HEK293 (cell line): Measurements from ENCODE around the gene TNFAIP1.
A peak's percentile ranks its signal among the peaks of the same experiment; 100 is the strongest.

Source experiments
- GFI1B ChIP-seq: fragments of 450-650 bp; formaldehyde crosslinking; IDR thresholded peaks from 2 replicates; pipeline ENCODE4 v1.5.1; 2016; ENCODE audit warnings: missing biosample characterization, missing genetic modification characterization
- INSM2 ChIP-seq: fragments of 450-650 bp; formaldehyde crosslinking; IDR thresholded peaks from 2 replicates; pipeline ENCODE4 v1.5.1; 2016; ENCODE audit warnings: missing biosample characterization, missing genetic modification characterization
- OSR2 ChIP-seq: fragments of 450-650 bp; formaldehyde crosslinking; IDR thresholded peaks from 2 replicates; pipeline ENCODE4 v1.5.1; 2016; ENCODE audit warnings: missing biosample characterization, missing genetic modification characterization
- SETDB1 ChIP-seq: IDR thresholded peaks from one replicate; pipeline ENCODE4 v1.6.1; 2017; ENCODE audit warnings: mild to moderate bottlenecking, low read length, moderate library complexity, mixed read lengths; ENCODE audit not compliant: insufficient read length
- SP3 ChIP-seq: fragments of 450-650 bp; formaldehyde crosslinking; IDR thresholded peaks from 2 replicates; pipeline ENCODE4 v1.5.1; 2016; ENCODE audit warnings: missing biosample characterization, missing genetic modification characterization
- TRIM28 ChIP-seq: IDR thresholded peaks from 2 replicates; pipeline ENCODE4 v1.6.1; 2011; ENCODE audit warnings: low read length, control low read depth, borderline replicate concordance
- ZBTB48 ChIP-seq: fragments of 450-650 bp; formaldehyde crosslinking; IDR thresholded peaks from 2 replicates; pipeline ENCODE4 v1.5.1; 2016; ENCODE audit warnings: missing biosample characterization, missing genetic modification characterization
- ZBTB6 ChIP-seq: fragments of 450-650 bp; formaldehyde crosslinking; IDR thresholded peaks from 2 replicates; pipeline ENCODE4 v1.5.1; 2017; ENCODE audit warnings: missing biosample characterization, missing genetic modification characterization
- ZIC2 ChIP-seq: fragments of 450-650 bp; formaldehyde crosslinking; IDR thresholded peaks from 2 replicates; pipeline ENCODE4 v1.5.1; 2016; ENCODE audit warnings: missing biosample characterization, missing genetic modification characterization
- ZNF112 ChIP-seq: fragments of 450-650 bp; formaldehyde crosslinking; IDR thresholded peaks from 2 replicates; pipeline ENCODE4 v1.5.0; 2017; ENCODE audit warnings: missing biosample characterization, missing genetic modification characterization
- ZNF133 ChIP-seq: fragments of 450-650 bp; formaldehyde crosslinking; IDR thresholded peaks from 2 replicates; pipeline ENCODE4 v1.5.1; 2016; ENCODE audit warnings: missing biosample characterization, missing genetic modification characterization
- ZNF155 ChIP-seq: fragments of 450-650 bp; formaldehyde crosslinking; IDR thresholded peaks from 2 replicates; pipeline ENCODE4 v1.5.1; 2016; ENCODE audit warnings: missing biosample characterization, missing genetic modification characterization
- ZNF184 ChIP-seq: fragments of 450-650 bp; IDR thresholded peaks from 2 replicates; pipeline ENCODE4 v1.5.1; 2018; ENCODE audit warnings: missing biosample characterization, mild to moderate bottlenecking, missing genetic modification characterization
- ZNF2 ChIP-seq: fragments of 450-650 bp; formaldehyde crosslinking; IDR thresholded peaks from 2 replicates; pipeline ENCODE4 v1.5.1; 2016; ENCODE audit warnings: missing biosample characterization, missing genetic modification characterization
- ZNF239 ChIP-seq: fragments of 450-650 bp; formaldehyde crosslinking; IDR thresholded peaks from 2 replicates; pipeline ENCODE4 v1.5.1; 2016; ENCODE audit warnings: missing biosample characterization, missing genetic modification characterization
- ZNF394 ChIP-seq: fragments of 450-650 bp; formaldehyde crosslinking; IDR thresholded peaks from 2 replicates; pipeline ENCODE4 v1.5.1; 2016; ENCODE audit warnings: missing biosample characterization, missing genetic modification characterization, mild to moderate bottlenecking, moderate library complexity, borderline replicate concordance
- ZNF416 ChIP-seq: fragments of 450-650 bp; formaldehyde crosslinking; IDR thresholded peaks from 2 replicates; pipeline ENCODE4 v1.5.1; 2016; ENCODE audit warnings: missing biosample characterization, missing genetic modification characterization
- ZNF433 ChIP-seq: fragments of 450-650 bp; formaldehyde crosslinking; IDR thresholded peaks from 2 replicates; pipeline ENCODE4 v1.5.1; 2016; ENCODE audit warnings: missing biosample characterization, missing genetic modification characterization, low read depth
- ZNF449 ChIP-seq: fragments of 450-650 bp; formaldehyde crosslinking; IDR thresholded peaks from 2 replicates; pipeline ENCODE4 v1.5.1; 2017; ENCODE audit warnings: missing biosample characterization, mild to moderate bottlenecking, missing genetic modification characterization, moderate library complexity
- ZNF501 ChIP-seq: fragments of 450-650 bp; formaldehyde crosslinking; IDR thresholded peaks from 2 replicates; pipeline ENCODE4 v1.5.1; 2016; ENCODE audit warnings: missing biosample characterization, missing genetic modification characterization
- ZNF530 ChIP-seq: fragments of 450-650 bp; formaldehyde crosslinking; IDR thresholded peaks from 2 replicates; pipeline ENCODE4 v1.5.1; 2016; ENCODE audit warnings: low read depth, missing biosample characterization, missing genetic modification characterization
- ZNF561 ChIP-seq: fragments of 450-650 bp; IDR thresholded peaks from 2 replicates; pipeline ENCODE4 v1.5.1; 2018; ENCODE audit warnings: missing biosample characterization, missing genetic modification characterization, borderline replicate concordance
- ZNF629 ChIP-seq: fragments of 450-650 bp; formaldehyde crosslinking; IDR thresholded peaks from 2 replicates; pipeline ENCODE4 v1.5.1; 2017; ENCODE audit warnings: missing biosample characterization, missing genetic modification characterization
- ZNF707 ChIP-seq: fragments of 450-650 bp; formaldehyde crosslinking; IDR thresholded peaks from 2 replicates; pipeline ENCODE4 v1.5.1; 2016; ENCODE audit warnings: missing biosample characterization, missing genetic modification characterization
- ZNF76 ChIP-seq: fragments of 450-650 bp; formaldehyde crosslinking; IDR thresholded peaks from 2 replicates; pipeline ENCODE4; 2016; ENCODE audit warnings: low read depth, missing biosample characterization, missing genetic modification characterization, borderline replicate concordance
- TF ChIP-seq, protein P1 (sequence below): fragments of 450-650 bp; formaldehyde crosslinking; conservative IDR thresholded peaks from 2 replicates; pipeline ENCODE4 v1.5.1; 2016; ENCODE audit warnings: low read depth, missing biosample characterization, missing genetic modification characterization
- TF ChIP-seq, protein P2 (sequence below): fragments of 450-650 bp; formaldehyde crosslinking; IDR thresholded peaks from 2 replicates; pipeline ENCODE4 v1.5.1; 2016; ENCODE audit warnings: missing biosample characterization, missing genetic modification characterization

The TNFAIP1 gene

GRCh38 chr17:28335201-28335958 lies at the start of gene TNFAIP1, which contains the start of gene IFT20 (continued):
- peak; percentile 51; the same call in 1 of the 2 replicates for TF ChIP-seq ZBTB48 (tag by site-specific recombination)
- no peak for TF ChIP-seq ZNF530 (tag by site-specific recombination)
- TF ChIP-seq SETDB1, result no peak
- 0 out of 2 replicates have a peak, but pooled peaks have one; percentile 14 for TF ChIP-seq ZNF561 (tag by site-specific recombination)
- TF ChIP-seq ZNF501 (tag by site-specific recombination), result peak; percentile 71
- TF ChIP-seq TRIM28, result peak; percentile 45; the same call in 1 of the 2 replicates
- no peak for TF ChIP-seq ZNF112 (tag by site-specific recombination)
- no peak for TF ChIP-seq ZNF155 (tag by site-specific recombination)
- TF ChIP-seq, protein P1, sequence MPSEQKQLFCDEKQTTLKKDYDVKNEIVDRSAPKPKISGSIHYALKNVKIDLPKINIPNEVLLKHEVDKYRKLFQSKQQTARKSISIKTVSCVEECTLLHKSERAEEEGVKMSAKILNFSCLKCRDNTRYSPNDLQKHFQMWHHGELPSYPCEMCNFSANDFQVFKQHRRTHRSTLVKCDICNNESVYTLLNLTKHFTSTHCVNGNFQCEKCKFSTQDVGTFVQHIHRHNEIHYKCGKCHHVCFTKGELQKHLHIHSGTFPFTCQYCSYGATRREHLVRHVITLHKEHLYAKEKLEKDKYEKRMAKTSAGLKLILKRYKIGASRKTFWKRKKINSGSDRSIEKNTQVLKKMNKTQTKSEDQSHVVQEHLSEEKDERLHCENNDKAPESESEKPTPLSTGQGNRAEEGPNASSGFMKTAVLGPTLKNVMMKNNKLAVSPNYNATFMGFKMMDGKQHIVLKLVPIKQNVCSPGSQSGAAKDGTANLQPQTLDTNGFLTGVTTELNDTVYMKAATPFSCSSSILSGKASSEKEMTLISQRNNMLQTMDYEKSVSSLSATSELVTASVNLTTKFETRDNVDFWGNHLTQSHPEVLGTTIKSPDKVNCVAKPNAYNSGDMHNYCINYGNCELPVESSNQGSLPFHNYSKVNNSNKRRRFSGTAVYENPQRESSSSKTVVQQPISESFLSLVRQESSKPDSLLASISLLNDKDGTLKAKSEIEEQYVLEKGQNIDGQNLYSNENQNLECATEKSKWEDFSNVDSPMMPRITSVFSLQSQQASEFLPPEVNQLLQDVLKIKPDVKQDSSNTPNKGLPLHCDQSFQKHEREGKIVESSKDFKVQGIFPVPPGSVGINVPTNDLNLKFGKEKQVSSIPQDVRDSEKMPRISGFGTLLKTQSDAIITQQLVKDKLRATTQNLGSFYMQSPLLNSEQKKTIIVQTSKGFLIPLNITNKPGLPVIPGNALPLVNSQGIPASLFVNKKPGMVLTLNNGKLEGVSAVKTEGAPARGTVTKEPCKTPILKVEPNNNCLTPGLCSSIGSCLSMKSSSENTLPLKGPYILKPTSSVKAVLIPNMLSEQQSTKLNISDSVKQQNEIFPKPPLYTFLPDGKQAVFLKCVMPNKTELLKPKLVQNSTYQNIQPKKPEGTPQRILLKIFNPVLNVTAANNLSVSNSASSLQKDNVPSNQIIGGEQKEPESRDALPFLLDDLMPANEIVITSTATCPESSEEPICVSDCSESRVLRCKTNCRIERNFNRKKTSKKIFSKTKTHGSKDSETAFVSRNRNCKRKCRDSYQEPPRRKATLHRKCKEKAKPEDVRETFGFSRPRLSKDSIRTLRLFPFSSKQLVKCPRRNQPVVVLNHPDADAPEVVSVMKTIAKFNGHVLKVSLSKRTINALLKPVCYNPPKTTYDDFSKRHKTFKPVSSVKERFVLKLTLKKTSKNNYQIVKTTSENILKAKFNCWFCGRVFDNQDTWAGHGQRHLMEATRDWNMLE (tag by site-specific recombination), result peak; percentile 96
- no peak for TF ChIP-seq ZNF239 (tag by site-specific recombination)
- no peak for TF ChIP-seq ZNF184 (tag by site-specific recombination)
- TF ChIP-seq ZNF416 (tag by site-specific recombination), result no peak
- TF ChIP-seq GFI1B (tag by site-specific recombination), result no peak
- no peak for TF ChIP-seq ZNF433 (tag by site-specific recombination)
- TF ChIP-seq ZNF2, result peak; percentile 77; the same call in 1 of the 2 replicates
- TF ChIP-seq, protein P2, sequence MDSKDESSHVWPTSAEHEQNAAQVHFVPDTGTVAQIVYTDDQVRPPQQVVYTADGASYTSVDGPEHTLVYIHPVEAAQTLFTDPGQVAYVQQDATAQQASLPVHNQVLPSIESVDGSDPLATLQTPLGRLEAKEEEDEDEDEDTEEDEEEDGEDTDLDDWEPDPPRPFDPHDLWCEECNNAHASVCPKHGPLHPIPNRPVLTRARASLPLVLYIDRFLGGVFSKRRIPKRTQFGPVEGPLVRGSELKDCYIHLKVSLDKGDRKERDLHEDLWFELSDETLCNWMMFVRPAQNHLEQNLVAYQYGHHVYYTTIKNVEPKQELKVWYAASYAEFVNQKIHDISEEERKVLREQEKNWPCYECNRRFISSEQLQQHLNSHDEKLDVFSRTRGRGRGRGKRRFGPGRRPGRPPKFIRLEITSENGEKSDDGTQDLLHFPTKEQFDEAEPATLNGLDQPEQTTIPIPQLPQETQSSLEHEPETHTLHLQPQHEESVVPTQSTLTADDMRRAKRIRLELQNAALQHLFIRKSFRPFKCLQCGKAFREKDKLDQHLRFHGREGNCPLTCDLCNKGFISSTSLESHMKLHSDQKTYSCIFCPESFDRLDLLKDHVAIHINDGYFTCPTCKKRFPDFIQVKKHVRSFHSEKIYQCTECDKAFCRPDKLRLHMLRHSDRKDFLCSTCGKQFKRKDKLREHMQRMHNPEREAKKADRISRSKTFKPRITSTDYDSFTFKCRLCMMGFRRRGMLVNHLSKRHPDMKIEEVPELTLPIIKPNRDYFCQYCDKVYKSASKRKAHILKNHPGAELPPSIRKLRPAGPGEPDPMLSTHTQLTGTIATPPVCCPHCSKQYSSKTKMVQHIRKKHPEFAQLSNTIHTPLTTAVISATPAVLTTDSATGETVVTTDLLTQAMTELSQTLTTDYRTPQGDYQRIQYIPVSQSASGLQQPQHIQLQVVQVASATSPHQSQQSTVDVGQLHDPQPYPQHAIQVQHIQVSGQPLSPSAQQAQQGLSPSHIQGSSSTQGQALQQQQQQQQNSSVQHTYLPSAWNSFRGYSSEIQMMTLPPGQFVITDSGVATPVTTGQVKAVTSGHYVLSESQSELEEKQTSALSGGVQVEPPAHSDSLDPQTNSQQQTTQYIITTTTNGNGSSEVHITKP, result no peak; the same call in none of the 2 replicates
- peak; percentile 100 for TF ChIP-seq ZNF629 (tag by site-specific recombination)
- TF ChIP-seq ZNF133 (tag by site-specific recombination), result no peak
- TF ChIP-seq ZNF707, result no peak
- TF ChIP-seq INSM2 (tag by site-specific recombination), result peak; percentile 54; the same call in 1 of the 2 replicates
- peak; percentile 87 for TF ChIP-seq ZNF394 (tag by site-specific recombination)
- peak; percentile 99 for TF ChIP-seq ZNF76
- TF ChIP-seq ZNF449 (tag by site-specific recombination), result peak; percentile 73; the same call in 1 of the 2 replicates
- TF ChIP-seq ZIC2, result peak; percentile 83
- peak; percentile 96 for TF ChIP-seq SP3 (tag by site-specific recombination)
- peak; percentile 49 for TF ChIP-seq ZBTB6 (tag by site-specific recombination)
- no peak for TF ChIP-seq OSR2
